Liver (tissue), 9 donors: ENCODE data around the gene DAGLA. TPM values are rescaled to one million over a fixed set of nuclear protein-coding genes. Genes with fewer than 3 reads are reported as not detected.
A peak's percentile ranks its signal among the peaks of the same experiment; 100 is the strongest.

Experiments used
- DNase-seq: peaks from one replicate; pipeline ENCODE4 v3.0.0-alpha.2; 2017; ENCODE audit warnings: low spot score
- H3K27ac ChIP-seq, 2 donors: one replicate each; pipeline ENCODE4 v1.7.0; 2013; ENCODE audit warnings: inconsistent platforms in 2 of 2, low read length in 2 of 2, control low read depth in 1 of 2, low read depth in 1 of 2, mild to moderate bottlenecking in 1 of 2
- H3K27me3 ChIP-seq, 4 donors: one replicate each; pipeline versions ENCODE4 v1.6.1 to v1.7.0; 2013; ENCODE audit warnings: low read length in 3 of 4, inconsistent platforms in 1 of 4, mild to moderate bottlenecking in 1 of 4, moderate library complexity in 1 of 4; ENCODE audit not compliant: control insufficient read depth in 4 of 4, insufficient read depth in 4 of 4
- H3K36me3 ChIP-seq, 4 donors: one replicate each; pipeline versions ENCODE4 v1.6.1 to v1.7.0; 2013; ENCODE audit warnings: low read length in 3 of 4, mild to moderate bottlenecking in 3 of 4, low read depth in 1 of 4, moderate library complexity in 1 of 4; ENCODE audit not compliant: control insufficient read depth in 4 of 4, insufficient read depth in 3 of 4
- H3K4me1 ChIP-seq, 4 donors: one replicate each; pipeline versions ENCODE4 v1.6.1 to v1.7.0; 2013; ENCODE audit warnings: low read length in 3 of 4, mild to moderate bottlenecking in 3 of 4, moderate library complexity in 1 of 4; ENCODE audit not compliant: control insufficient read depth in 4 of 4, insufficient read depth in 4 of 4
- H3K4me3 ChIP-seq, 3 donors: one replicate each; pipeline versions ENCODE4 v1.6.1 to v1.7.0; 2013; ENCODE audit warnings: low read length in 3 of 3, control low read depth in 1 of 3, low read depth in 1 of 3, mild to moderate bottlenecking in 1 of 3
- H3K9ac ChIP-seq, 2 donors: one replicate each; pipeline ENCODE4 v1.7.0; 2013; ENCODE audit warnings: low read length in 2 of 2, mild to moderate bottlenecking in 2 of 2, moderate library complexity in 2 of 2, control low read depth in 1 of 2, low read depth in 1 of 2
- H3K9me3 ChIP-seq, 4 donors: one replicate each; pipeline versions ENCODE4 v1.6.1 to v1.7.0; 2013; ENCODE audit warnings: low read length in 3 of 4; ENCODE audit not compliant: control insufficient read depth in 4 of 4
- EGR1 ChIP-seq, 2 donors: IDR thresholded peaks; 2 replicates each; pipeline ENCODE4 v1.6.1; 2016 to 2018; ENCODE audit warnings: antibody characterized with exemption in 2 of 2, low read depth in 2 of 2
- HNF4A ChIP-seq, 2 donors: conservative IDR thresholded peaks; 2 replicates each; pipeline ENCODE4 v1.6.1; 2016; ENCODE audit warnings: antibody characterized with exemption in 2 of 2, mild to moderate bottlenecking in 2 of 2
- JUND ChIP-seq, 2 donors: IDR thresholded peaks; 2 replicates each; pipeline ENCODE4 v1.6.1; 2016; ENCODE audit warnings: antibody characterized with exemption in 2 of 2
- NR2F2 ChIP-seq: IDR thresholded peaks from 2 replicates; pipeline ENCODE4 v1.6.1; 2016; ENCODE audit warnings: antibody characterized with exemption
- RAD21 ChIP-seq, 2 donors: IDR thresholded peaks; 2 replicates each; pipeline ENCODE4 v1.6.1; 2016; ENCODE audit warnings: antibody characterized with exemption in 2 of 2, mild to moderate bottlenecking in 2 of 2
- SP1 ChIP-seq: IDR thresholded peaks from 2 replicates; pipeline ENCODE4 v1.6.1; 2018; ENCODE audit warnings: antibody characterized with exemption, mild to moderate bottlenecking
- TAF1 ChIP-seq: conservative IDR thresholded peaks from 2 replicates; pipeline ENCODE4 v1.6.1; 2016; ENCODE audit warnings: antibody characterized with exemption, mild to moderate bottlenecking
- YY1 ChIP-seq: IDR thresholded peaks from 2 replicates; pipeline ENCODE4 v1.6.1; 2016; ENCODE audit warnings: antibody characterized with exemption, mild to moderate bottlenecking
- WGBS: extraction: QIAGEN DNeasy Blood & Tissue Kit; methylation state at CpG from one replicate; pipeline ENCODE4 v1.1.7; 2013; 5-methylcytosine and 5-hydroxymethylcytosine counted together
- polyA plus RNA-seq, 2 donors: library from polyadenylated mRNA; stranded (reverse) in 1 of 2; unstranded in 1 of 2; fragments of 200-250 nt in 1 of 2; fragments of >200 nt in 1 of 2; fragmentation: Nextera tagmentation in 1 of 2; extraction: Ambion mirVana in 1 of 2; gene quantifications; one replicate each; pipeline versions ENCODE4 v1.2.1 to v1.2.3, GENCODE V29; 2013 to 2015
- total RNA-seq, 2 donors: library from RNA; depleted of rRNA; stranded (reverse); fragments of >200 nt; gene quantifications; one replicate each; pipeline ENCODE4 v1.2.3, GENCODE V29; 2014
- TF ChIP-seq, protein P1 (sequence below): fragments of 150-350 bp; IDR thresholded peaks from 2 replicates; pipeline ENCODE4 v1.5.1; 2017; ENCODE audit warnings: improper control_type of control experiment, low read depth, low read length; ENCODE audit not compliant: missing input control
- TF ChIP-seq, protein P2 (sequence below): IDR thresholded peaks from 2 replicates; pipeline ENCODE4 v1.6.1; 2016; ENCODE audit warnings: antibody characterized with exemption
- TF ChIP-seq, protein P3 (sequence below): IDR thresholded peaks from 2 replicates; pipeline ENCODE4 v1.6.1; 2016; ENCODE audit warnings: antibody characterized with exemption
- donor health status: healthy.
- donor health status: healthy.
- donor health status: healthy.
- donor health status: healthy.
- donor health status: healthy.

DAGLA gene
- total and polyA plus RNA-seq, 4 donors = 0.13 to 0.84 (median 0.60) TPM

DNA sequence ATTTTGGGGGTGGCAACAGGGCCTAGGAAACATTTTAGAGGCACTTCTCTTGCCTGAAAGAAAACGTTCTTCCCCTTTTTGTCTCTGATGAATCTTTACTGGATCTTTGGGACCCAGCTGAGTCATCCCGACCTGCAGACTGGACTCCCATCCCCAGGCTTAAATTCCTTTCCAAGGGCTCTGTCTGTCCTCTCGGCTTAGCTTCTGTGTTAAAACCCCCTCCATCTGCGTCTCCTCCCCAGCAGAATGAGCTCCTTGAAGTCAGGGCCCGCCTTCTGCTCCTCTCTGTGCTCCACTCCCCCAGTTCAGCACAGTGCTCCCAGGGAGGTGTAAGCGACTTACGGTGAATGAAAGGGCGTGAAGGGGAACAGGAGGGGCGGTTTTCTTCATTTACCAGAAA is 895 bp upstream of the DAGLA start (continued):
- TF ChIP-seq, protein P1, sequence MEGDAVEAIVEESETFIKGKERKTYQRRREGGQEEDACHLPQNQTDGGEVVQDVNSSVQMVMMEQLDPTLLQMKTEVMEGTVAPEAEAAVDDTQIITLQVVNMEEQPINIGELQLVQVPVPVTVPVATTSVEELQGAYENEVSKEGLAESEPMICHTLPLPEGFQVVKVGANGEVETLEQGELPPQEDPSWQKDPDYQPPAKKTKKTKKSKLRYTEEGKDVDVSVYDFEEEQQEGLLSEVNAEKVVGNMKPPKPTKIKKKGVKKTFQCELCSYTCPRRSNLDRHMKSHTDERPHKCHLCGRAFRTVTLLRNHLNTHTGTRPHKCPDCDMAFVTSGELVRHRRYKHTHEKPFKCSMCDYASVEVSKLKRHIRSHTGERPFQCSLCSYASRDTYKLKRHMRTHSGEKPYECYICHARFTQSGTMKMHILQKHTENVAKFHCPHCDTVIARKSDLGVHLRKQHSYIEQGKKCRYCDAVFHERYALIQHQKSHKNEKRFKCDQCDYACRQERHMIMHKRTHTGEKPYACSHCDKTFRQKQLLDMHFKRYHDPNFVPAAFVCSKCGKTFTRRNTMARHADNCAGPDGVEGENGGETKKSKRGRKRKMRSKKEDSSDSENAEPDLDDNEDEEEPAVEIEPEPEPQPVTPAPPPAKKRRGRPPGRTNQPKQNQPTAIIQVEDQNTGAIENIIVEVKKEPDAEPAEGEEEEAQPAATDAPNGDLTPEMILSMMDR = no peak
- TF ChIP-seq YY1 (no peak), EGR1 (IDR thresholded peaks at IDR 0.05; ENCODE audit: low read depth in 2 of 2) (no peak)

DNA sequence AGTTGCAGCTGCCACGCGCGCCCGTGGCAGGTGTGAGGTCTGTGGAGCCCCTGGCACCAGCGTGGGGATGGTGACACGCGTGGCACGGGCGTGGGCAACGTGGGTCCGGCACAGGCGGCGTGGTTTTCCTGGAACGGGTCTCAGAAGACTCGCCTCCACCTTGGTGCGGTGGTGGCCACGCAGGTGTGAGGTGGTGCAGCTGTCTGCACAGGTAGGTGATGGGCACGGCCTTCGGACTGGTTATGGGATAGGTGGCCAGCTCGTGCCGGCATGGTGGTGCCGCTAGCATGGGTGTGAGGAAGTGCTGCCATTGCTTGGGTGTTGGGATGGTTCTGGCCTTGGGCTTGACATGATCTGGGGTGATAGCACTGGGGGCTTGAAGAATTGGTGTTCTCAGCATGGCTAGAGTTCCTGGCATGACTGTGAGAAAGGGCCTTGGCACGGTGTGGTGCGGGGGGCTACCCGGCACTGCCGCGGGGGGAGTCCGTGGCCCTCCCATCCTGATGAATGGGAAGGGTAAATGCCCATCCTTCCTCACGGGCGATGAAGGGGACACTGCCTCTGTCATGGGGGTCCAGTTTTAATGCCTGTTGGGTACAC is 531 bp downstream of the DAGLA start:
- Histone ChIP-seq H3K4me3 (peak overlapping the region in 2 of 3 donors; percentile 51 to 68), H3K27me3 (peaks cover 0 to 4% (median 1%) of the 10 kb centered on the region in 4 donors), H3K9ac (no peak overlapping the region), H3K36me3 (no peaks in the 10 kb centered on the region), H3K9me3 (no peaks in the 10 kb centered on the region), H3K4me1 (peaks cover 0 to 14% (median 4%) of the 10 kb centered on the region in 4 donors), H3K27ac (no peak overlapping the region)
- no peak for DNase-seq
- 54% methylated on average over 30 of the region's 30 CpGs for WGBS
- TF ChIP-seq NR2F2 (no peak), HNF4A (conservative IDR thresholded peaks at IDR 0.05) (no peak), TAF1 (no peak), RAD21 (IDR thresholded peaks at IDR 0.05) (no peak), JUND (IDR thresholded peaks at IDR 0.05) (no peak)
- TF ChIP-seq, protein P2, sequence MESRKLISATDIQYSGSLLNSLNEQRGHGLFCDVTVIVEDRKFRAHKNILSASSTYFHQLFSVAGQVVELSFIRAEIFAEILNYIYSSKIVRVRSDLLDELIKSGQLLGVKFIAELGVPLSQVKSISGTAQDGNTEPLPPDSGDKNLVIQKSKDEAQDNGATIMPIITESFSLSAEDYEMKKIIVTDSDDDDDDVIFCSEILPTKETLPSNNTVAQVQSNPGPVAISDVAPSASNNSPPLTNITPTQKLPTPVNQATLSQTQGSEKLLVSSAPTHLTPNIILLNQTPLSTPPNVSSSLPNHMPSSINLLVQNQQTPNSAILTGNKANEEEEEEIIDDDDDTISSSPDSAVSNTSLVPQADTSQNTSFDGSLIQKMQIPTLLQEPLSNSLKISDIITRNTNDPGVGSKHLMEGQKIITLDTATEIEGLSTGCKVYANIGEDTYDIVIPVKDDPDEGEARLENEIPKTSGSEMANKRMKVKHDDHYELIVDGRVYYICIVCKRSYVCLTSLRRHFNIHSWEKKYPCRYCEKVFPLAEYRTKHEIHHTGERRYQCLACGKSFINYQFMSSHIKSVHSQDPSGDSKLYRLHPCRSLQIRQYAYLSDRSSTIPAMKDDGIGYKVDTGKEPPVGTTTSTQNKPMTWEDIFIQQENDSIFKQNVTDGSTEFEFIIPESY = no peak
- TF ChIP-seq, protein P3, sequence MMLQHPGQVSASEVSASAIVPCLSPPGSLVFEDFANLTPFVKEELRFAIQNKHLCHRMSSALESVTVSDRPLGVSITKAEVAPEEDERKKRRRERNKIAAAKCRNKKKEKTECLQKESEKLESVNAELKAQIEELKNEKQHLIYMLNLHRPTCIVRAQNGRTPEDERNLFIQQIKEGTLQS = no peak

DNA sequence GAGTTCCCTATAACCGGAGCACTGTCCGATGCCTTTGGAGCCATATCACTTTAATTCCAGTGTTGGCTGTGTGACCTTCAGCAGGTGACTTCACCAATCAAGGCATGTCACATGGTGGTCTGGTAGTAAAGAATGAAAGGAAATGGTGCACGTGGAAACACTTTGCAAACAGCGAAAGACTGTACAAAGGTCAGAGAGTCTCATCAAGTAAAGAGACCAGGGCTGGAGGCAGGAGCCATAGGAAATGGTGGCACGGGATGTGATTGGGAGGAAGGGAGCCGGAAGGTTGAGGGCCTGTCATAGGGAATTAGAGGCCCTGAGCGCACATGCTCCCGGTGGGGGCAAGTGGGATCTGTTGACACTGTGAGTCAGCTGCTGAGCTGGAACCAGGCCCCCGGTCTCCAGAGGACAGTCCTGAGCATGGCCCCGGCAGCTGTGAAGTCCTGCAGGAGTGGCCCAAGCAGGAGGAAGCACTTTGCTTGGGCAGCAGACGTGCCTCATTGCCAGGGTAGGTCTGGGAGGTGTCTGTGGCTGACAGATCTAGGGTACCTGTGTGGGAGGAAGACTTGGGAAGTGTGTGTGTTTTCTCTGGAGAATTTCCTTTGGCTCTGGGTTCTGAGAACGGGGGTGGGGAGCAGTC is 2.0 kb downstream of the DAGLA start:
- Histone ChIP-seq H3K9me3 (no peaks in the 10 kb centered on the region), H3K9ac (no peak overlapping the region), H3K36me3 (no peaks in the 10 kb centered on the region), H3K4me3 (no peak overlapping the region), H3K4me1 (peaks cover 0 to 14% (median 4%) of the 10 kb centered on the region in 4 donors), H3K27me3 (peaks cover 0 to 4% (median 1%) of the 10 kb centered on the region in 4 donors), H3K27ac (no peak overlapping the region)
- TF ChIP-seq HNF4A (conservative IDR thresholded peaks at IDR 0.05) (peak in 1 of 2 donors; percentile 12), EGR1 (IDR thresholded peaks at IDR 0.05; ENCODE audit: low read depth in 2 of 2) (no peak), SP1 (peak; percentile 44)
- WGBS = 49% methylated on average over 12 of the region's 12 CpGs
- DNase-seq = peak; percentile 43
